CD4-positive, alpha-beta T cell (primary cell): Measurements from ENCODE around the gene IRAK2. TPM values are rescaled to one million over a fixed set of nuclear protein-coding genes. Genes with fewer than 3 reads are reported as not detected.

Source experiments
- ATAC-seq: fragments of 200-7000 bp; cut with Tn5 transposase; one replicate; pipeline ENCODE4 v1.10.0; 2022; ENCODE audit warnings: mild to moderate bottlenecking; ENCODE audit not compliant: poor library complexity
- CTCF ChIA-PET: fragments of 350-600 bp; sonication (Branson Sonifier 250); formaldehyde crosslinking; loops from one replicate; lab custom pipeline; 2021; ENCODE audit warnings: antibody characterized with exemption, inconsistent platforms; lab: Charles Lee
- POLR2A ChIA-PET: fragments of 350-600 bp; sonication (Branson Sonifier 250); formaldehyde crosslinking; loops from one replicate; lab custom pipeline; 2021; ENCODE audit warnings: antibody characterized with exemption, inconsistent platforms; lab: Charles Lee
- DNase-seq, 14 experiments: peaks; one replicate each; pipeline ENCODE4 v3.0.0-alpha.2; 2013 to 2020; ENCODE audit warnings: mixed read lengths in 2 of 14
- H3K27ac ChIP-seq, 2 donors: one replicate each; pipeline versions ENCODE4 v1.5.1 to v1.7.0; 2013; ENCODE audit warnings: low read length in 2 of 2, low read depth in 1 of 2, mild to moderate bottlenecking in 1 of 2
- H3K27me3 ChIP-seq, 2 experiments: 1 replicate in 1 of 2; 2 replicates in 1 of 2; pipeline versions ENCODE4 v1.6.1 to v1.7.0; 2013; ENCODE audit warnings: low read length in 2 of 2, control low read depth in 1 of 2, mild to moderate bottlenecking in 1 of 2, moderate library complexity in 1 of 2; ENCODE audit not compliant: insufficient read depth in 2 of 2, control insufficient read depth in 1 of 2
- H3K36me3 ChIP-seq: one replicate; pipeline ENCODE4 v1.6.1; 2013; ENCODE audit warnings: low read length, control low read depth; ENCODE audit not compliant: insufficient read depth
- H3K4me1 ChIP-seq: one replicate; pipeline ENCODE4 v1.6.1; 2013; ENCODE audit warnings: low read length, control low read depth; ENCODE audit not compliant: insufficient read depth
- H3K4me3 ChIP-seq: one replicate; pipeline ENCODE4 v1.5.1; 2013; ENCODE audit warnings: mild to moderate bottlenecking, low read length, moderate library complexity
- H3K9me3 ChIP-seq, 2 experiments: 1 replicate in 1 of 2; 2 replicates in 1 of 2; pipeline versions ENCODE4 v1.6.1 to v1.7.0; 2013; ENCODE audit warnings: low read length in 2 of 2, mild to moderate bottlenecking in 2 of 2, control low read depth in 1 of 2, moderate library complexity in 1 of 2; ENCODE audit not compliant: control insufficient read depth in 1 of 2, insufficient read depth in 1 of 2
- H3K27ac Mint-ChIP-seq: one replicate; pipeline ENCODE4 v1.8.0; 2020; ENCODE audit warnings: mixed read lengths
- H3K27me3 Mint-ChIP-seq: one replicate; pipeline ENCODE4 v1.8.0; 2021; ENCODE audit warnings: mixed read lengths
- H3K36me3 Mint-ChIP-seq: one replicate; pipeline ENCODE4 v1.8.0; 2021; ENCODE audit warnings: low read depth, mixed read lengths
- H3K4me1 Mint-ChIP-seq: one replicate; pipeline ENCODE4 v1.8.0; 2021; ENCODE audit warnings: low read depth, mixed read lengths
- H3K4me3 Mint-ChIP-seq: one replicate; pipeline ENCODE4 v1.8.0; 2020; ENCODE audit warnings: mild to moderate bottlenecking, mixed read lengths
- H3K9me3 Mint-ChIP-seq: one replicate; pipeline ENCODE4 v1.8.0; 2020; ENCODE audit warnings: mixed read lengths
- intact Hi-C, 2 experiments: fragments of 100-400 bp; cut with DNase I in 1 of 2; cut with micrococcal nuclease in 1 of 2; formaldehyde crosslinking; loops; one replicate each; pipeline versions ENCODE4 v1.15.1 to v1.9.0; 2023 to 2025; cut with DNase I, micrococcal nuclease
- total RNA-seq, 174 experiments: library from RNA in 2 of 174; stranded (reverse) in 2 of 174; gene quantifications; one replicate each; pipeline ENCODE4 v1.2.3 and lab custom pipeline; 2021 to 2026
- TF ChIP-seq, protein P1 (sequence below): fragments of 200-600 bp; IDR thresholded peaks from one replicate; pipeline ENCODE4 v1.8.0; 2022; ENCODE audit warnings: antibody characterized with exemption, mild to moderate bottlenecking

Gene IRAK2
- total RNA-seq, 2 experiments from 2014 or later = 1.4 to 1.6 TPM

- H3K4me3 Mint-ChIP-seq = no peak overlapping the region
- TF ChIP-seq, protein P1, sequence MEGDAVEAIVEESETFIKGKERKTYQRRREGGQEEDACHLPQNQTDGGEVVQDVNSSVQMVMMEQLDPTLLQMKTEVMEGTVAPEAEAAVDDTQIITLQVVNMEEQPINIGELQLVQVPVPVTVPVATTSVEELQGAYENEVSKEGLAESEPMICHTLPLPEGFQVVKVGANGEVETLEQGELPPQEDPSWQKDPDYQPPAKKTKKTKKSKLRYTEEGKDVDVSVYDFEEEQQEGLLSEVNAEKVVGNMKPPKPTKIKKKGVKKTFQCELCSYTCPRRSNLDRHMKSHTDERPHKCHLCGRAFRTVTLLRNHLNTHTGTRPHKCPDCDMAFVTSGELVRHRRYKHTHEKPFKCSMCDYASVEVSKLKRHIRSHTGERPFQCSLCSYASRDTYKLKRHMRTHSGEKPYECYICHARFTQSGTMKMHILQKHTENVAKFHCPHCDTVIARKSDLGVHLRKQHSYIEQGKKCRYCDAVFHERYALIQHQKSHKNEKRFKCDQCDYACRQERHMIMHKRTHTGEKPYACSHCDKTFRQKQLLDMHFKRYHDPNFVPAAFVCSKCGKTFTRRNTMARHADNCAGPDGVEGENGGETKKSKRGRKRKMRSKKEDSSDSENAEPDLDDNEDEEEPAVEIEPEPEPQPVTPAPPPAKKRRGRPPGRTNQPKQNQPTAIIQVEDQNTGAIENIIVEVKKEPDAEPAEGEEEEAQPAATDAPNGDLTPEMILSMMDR = no peak
- H3K27ac Mint-ChIP-seq = no peak overlapping the region
- CTCF ChIA-PET = no interaction called here
- Histone ChIP-seq H3K4me1 (peaks cover 33% of the 10 kb centered on the region), H3K4me3 (no peak overlapping the region), H3K27ac (no peak overlapping the region), H3K9me3 (peaks cover 5 to 13% of the 10 kb centered on the region in 2 experiments), H3K27me3 (no peaks in the 10 kb centered on the region), H3K36me3 (no peaks in the 10 kb centered on the region)
- H3K36me3 Mint-ChIP-seq = peaks cover 20% of the 10 kb centered on the region
- no peaks in the 10 kb centered on the region for H3K27me3 Mint-ChIP-seq
- peaks cover 29% of the 10 kb centered on the region for H3K4me1 Mint-ChIP-seq
- intact Hi-C loops = loop anchor here (5.0 kb wide), 2 partner anchors 33 to 73 kb away; no protein-coding TSS in a partner anchor
- no peak for DNase-seq
- no peak for ATAC-seq
- POLR2A ChIA-PET = no interaction called here
- peaks cover 7% of the 10 kb centered on the region for H3K9me3 Mint-ChIP-seq
These were observed 4.3 kb downstream of the IRAK2 start for GRCh38 chr3:10169000-10169496.

DNA sequence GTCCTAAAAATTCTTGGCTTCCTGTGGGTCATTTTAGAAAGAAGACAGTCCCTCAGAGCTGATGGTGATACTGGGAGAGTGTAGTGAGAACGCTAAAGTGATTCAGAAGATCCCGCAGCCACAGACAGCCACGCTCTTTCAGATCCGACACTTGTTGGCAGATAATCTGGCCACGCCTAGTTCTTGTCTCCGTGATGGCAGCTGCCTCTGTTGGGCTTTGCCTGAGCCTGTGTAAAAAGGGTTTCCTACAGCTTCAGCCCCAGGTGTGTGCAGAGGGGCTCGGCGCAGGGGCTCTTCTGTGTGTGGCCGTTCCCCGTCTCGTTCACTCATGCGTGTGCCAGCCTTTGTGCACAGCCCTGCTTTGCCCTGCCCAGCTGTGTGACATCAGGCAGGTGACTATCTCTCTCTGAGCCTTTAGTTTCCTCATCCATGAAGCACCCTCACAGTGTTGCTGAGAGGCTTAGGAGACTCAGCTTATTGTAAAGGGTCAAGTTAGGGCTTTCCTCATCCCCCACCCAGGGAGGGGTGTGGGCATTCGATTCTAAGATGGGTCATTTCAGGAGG, 6.3 kb downstream of the IRAK2 start:
- Mint-ChIP-seq H3K4me1 (peaks cover 25% of the 10 kb centered on the region), H3K36me3 (peaks cover 20% of the 10 kb centered on the region), H3K4me3 (no peak overlapping the region), H3K9me3 (peaks cover 7% of the 10 kb centered on the region), H3K27ac (no peak overlapping the region), H3K27me3 (no peaks in the 10 kb centered on the region)
- TF ChIP-seq, protein P1 = no peak
- Histone ChIP-seq H3K9me3 (peaks cover 5 to 13% of the 10 kb centered on the region in 2 experiments), H3K4me3 (no peak overlapping the region), H3K27ac (no peak overlapping the region), H3K36me3 (no peaks in the 10 kb centered on the region), H3K4me1 (peaks cover 17% of the 10 kb centered on the region), H3K27me3 (no peaks in the 10 kb centered on the region)
- no peak for DNase-seq
- ChIA-PET POLR2A (interaction anchor here (1.2 kb wide), 1 partner anchor 23 kb away, joined by 3 read pairs; no protein-coding TSS in a partner anchor), CTCF (interaction anchor here (0.6 kb wide), 1 partner anchor 14 kb away, joined by 3 read pairs; no protein-coding TSS in a partner anchor)
- no peak for ATAC-seq
- intact Hi-C loops = no loop called here

DNA sequence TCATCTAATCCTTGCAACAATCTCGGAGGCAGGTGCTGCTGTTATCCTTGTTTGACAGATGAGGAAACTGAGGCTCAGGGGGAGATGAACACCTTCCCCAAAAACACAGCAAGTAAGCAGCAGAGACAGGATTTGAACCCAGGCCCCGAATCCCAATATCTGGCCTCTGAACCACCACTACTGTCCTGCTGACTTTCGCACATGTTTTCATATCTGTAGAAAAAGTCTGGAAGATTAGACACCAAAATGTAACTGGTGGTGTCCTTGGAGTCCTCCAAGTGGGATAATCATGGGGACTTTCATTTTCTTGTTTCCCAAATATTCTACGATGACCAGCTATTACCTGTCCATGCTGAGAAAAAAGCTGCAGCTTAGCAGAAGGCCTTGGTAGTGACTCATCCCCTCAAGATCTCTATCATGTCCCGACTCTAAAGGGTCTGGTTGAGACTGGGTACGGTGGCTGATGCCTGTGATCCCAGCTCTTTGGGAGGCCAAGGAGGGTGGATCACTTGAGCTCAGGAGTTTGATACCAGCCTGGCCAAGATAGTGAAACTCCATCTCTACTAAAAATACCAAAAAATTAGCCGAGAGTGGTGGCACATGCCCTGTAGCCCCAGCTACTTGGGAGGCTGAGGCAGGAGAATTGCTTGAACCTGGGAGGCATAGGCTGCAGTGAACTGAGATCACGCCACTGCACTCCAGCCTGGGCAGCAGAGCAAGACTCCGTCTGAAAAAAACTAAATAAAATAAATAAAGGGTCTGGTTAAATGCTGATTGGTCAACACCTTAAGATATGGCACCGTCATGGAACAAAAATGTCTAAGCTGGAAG, 8.6 kb downstream of the IRAK2 start:
- peaks cover 20% of the 10 kb centered on the region for H3K36me3 Mint-ChIP-seq
- TF ChIP-seq, protein P1 = no peak
- ATAC-seq = no peak
- Histone ChIP-seq H3K27me3 (no peaks in the 10 kb centered on the region), H3K27ac (no peak overlapping the region), H3K4me3 (no peak overlapping the region), H3K9me3 (peaks cover 5 to 9% of the 10 kb centered on the region in 2 experiments), H3K36me3 (no peaks in the 10 kb centered on the region), H3K4me1 (peaks cover 11% of the 10 kb centered on the region)
- no peak overlapping the region for H3K4me3 Mint-ChIP-seq
- H3K4me1 Mint-ChIP-seq = peaks cover 15% of the 10 kb centered on the region
- H3K9me3 Mint-ChIP-seq = peaks cover 7% of the 10 kb centered on the region
- no peaks in the 10 kb centered on the region for H3K27me3 Mint-ChIP-seq
- no peak for DNase-seq
- POLR2A ChIA-PET = interaction anchor here (2.1 kb wide), 1 partner anchor 20 kb away, joined by 7 read pairs; no protein-coding TSS in a partner anchor
- H3K27ac Mint-ChIP-seq = peak overlapping the region; percentile 56
- intact Hi-C loops = no loop called here
- CTCF ChIA-PET = interaction anchor here (1.3 kb wide), 1 partner anchor 8 kb away, joined by 4 read pairs; no protein-coding TSS in a partner anchor
